GM18505 (cell line): ENCODE data around the gene GCLC.

Source experiments
- ATAC-seq: cut with Tn5 transposase; IDR thresholded peaks from one replicate; pipeline ENCODE4 v1.9.1; 2021; ENCODE audit not compliant: unreplicated experiment
- POLR2A ChIP-seq: IDR thresholded peaks from 4 replicates; pipeline ENCODE4 v1.6.1; 2011; ENCODE audit warnings: borderline replicate concordance; ENCODE audit not compliant: insufficient read depth, insufficient read length; ENCODE audit errors: extremely low read depth

The GCLC gene

GRCh38 chr6:53546281-53546680 lies 1.4 kb upstream of the GCLC start:
- no peak for TF ChIP-seq POLR2A
- ATAC-seq: no peak

DNA sequence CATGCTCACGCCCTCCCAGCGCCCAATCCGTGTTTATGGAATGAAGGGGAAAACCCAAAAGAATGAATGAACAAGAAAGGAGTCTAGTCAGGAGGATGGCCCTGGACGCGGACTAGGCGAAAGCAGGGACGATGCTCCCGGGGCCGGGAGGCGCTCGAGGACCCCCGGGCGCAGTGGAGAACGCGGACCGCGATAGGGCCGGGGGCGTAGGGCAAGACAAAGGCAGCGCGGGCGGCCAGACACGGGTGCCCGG lies 758 bp downstream of the GCLC start:
- no peak for ATAC-seq
- no peak for TF ChIP-seq POLR2A

DNA sequence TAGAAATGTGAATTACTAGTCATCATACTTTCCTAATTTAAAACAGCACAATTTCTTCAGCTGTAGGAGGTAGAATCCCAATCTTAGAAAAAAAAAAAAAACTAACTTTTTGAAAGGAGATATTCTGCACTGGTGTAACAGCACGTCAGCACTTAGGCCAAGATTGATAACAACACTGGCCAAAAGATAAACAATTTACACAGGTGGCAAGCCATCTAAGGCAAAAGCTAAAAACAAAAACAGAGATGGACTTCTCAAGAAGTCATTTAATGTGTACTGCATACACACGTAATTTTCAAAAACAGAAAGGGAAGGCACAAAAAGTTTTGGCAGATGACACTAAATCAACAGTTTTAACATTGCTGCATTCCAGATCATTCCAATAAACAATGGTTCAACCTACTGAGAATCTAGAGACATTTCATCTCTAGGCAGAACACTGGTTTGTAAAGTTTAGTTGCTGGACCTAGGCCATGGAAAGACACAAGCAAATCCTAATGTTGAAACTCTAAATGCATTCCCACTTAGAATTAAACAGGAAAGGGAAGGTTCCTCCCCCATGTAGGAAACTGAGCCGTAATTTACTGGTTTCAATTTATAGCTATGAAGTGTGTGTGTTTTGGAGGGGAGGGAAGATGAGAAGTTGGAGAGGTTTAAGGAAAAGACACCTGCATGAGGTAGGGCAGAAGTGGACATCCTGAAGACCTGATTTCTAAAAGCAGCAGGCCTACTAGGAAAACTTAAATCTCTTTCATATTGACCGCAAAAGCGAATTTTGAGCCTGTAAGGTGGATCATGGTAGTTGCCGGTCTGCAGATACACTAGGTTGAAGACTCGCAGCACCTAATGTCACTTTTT lies 1.3 kb downstream of the GCLC start:
- TF ChIP-seq POLR2A: no peak
- no peak for ATAC-seq

DNA sequence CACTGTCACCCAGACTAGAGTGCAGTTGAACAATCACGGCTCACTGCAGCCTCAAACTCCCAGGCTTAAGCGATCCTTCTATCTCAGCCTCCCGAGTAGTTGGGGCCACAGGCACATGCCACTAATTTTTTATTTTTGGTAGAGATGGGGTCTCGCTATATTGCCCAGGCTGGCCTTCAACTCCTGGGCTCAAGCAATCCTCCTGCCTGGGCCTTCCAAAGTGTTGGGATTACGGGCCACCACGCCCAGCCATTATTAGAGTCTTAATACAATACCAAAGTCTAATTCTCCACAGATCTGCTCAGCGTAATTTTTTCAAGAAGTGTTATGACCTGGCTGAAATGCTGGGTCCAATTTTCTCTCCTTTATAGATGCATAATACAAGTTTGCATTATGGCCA lies 3.0 kb downstream of the GCLC start:
- no peak for ATAC-seq
- TF ChIP-seq POLR2A: no peak

DNA sequence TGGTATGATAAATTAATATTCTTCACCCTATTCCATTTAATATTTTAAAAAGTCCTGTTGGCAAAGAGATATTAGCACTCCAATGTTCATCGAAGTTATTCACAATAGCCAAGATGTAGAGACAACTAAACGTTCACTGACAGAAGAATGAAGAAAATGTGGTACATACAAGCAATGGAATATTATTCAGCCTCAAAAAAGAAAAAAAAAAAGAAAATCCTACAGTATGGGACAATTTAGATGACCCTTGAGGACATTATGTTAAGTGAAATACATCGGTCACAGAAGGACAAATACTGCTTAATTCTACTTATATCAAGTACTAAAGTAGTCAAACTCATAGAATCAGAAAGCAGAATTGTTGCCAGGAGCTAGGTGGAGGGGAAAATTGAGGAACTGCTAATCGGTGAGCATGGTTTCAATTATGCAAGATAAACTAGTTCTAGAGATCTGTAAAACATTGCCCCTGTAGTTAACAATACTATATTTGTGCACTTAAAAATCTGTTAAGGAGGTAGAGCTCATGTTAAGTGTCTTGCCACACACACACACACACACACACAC lies 4.7 kb downstream of the GCLC start:
- ATAC-seq: no peak
- no peak for TF ChIP-seq POLR2A

DNA sequence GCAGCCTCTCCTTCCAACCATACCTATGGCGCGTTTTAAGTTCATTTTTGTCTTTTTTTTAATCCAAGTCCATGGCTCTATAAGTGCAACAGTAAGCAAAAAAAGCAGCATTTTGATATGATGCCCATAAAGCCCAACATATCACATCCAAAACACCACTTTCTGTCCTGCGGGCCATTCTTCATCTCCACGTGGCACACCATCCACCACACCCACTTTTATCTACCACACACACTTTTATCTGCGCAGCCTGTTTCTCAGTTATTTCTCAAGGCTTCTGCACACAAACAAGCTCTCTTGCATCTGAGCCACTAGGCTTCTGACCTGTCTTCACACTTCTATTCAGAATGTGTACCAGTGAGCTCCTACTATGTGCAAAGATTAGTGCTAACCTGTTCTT lies 5.3 kb downstream of the GCLC start:
- ATAC-seq: no peak
- no peak for TF ChIP-seq POLR2A

DNA sequence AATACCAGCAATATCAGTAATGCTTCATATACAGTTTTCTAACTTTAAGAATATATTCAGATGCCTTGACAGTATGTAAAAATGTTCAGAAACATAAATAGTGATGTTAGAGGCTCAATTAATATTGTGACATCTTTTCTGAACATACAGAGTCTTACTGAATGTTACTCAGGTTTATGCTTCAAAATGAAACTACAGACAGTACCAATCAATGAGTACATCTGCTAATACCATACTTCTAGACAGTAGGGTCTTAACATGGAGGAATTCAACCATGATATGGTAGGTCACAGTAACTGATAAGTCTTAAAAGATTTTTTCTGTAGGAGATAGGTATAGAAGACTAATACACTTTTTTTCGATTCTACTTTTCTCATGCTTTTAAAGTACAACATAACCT lies 8.3 kb downstream of the GCLC start:
- TF ChIP-seq POLR2A: no peak
- no peak for ATAC-seq

DNA sequence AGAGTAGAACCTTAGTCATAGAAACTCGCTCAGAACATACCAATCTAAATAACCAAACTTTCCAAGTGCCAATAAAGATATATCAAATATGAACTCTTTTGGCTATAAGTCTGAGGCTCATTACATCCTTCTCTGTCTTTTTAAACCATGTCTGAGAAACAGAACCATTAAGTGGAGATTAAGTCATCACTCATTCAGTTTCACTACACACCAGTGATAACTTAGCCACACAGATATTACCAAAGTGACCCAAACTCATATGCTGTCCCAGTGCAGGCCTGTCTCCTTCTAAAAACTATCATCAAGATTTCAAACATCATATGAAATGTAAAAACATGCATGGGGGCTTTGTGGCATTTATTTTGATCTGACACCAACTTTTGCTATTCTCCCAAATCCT lies 12.0 kb downstream of the GCLC start:
- ATAC-seq: no peak
- no peak for TF ChIP-seq POLR2A

- no peak for TF ChIP-seq POLR2A
- ATAC-seq: peak; percentile 52
Observed at GRCh38 chr6:53532061-53532797, 12.7 kb downstream of the GCLC start.

GRCh38 chr6:53530780-53531386 lies 14.0 kb downstream of the GCLC start:
- ATAC-seq: no peak
- no peak for TF ChIP-seq POLR2A

GRCh38 chr6:53530346-53530745 lies 14.6 kb downstream of the GCLC start:
- TF ChIP-seq POLR2A: no peak
- no peak for ATAC-seq

DNA sequence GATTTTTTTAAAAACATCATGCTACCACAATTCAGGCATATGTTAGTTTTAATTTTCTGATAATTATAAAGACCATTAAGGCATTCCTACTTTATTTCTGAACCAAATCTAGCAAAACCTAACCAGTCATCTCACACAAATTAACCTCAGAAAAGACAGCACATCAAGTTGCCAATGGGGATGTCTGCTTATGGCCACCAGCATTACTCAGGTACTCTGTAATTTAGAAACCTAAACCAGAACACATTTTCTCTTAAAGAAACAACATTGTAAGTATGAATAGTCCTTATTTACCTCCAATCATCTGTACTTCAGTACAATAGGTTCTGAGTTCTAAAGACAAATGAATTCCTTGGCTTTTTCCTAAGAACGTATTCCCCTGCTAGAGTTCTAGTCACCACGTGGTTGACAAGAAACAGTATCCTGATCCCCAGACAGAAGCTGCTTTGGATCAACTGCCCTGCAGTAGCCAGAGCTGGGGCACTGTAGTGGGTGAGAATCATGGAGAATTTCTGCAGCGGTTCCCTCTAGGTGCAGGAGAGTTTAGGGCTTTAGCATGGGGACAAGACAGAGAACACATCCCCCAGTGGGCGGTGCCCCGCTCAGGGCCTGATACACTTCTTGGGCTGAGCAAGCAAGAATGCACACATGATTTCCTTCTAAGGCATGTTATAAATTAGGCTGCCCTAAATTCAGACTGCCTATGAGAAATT lies 15.4 kb downstream of the GCLC start:
- ATAC-seq: no peak
- TF ChIP-seq POLR2A: no peak

- TF ChIP-seq POLR2A: no peak
- no peak for ATAC-seq
Observed at GRCh38 chr6:53528107-53528506, 16.8 kb downstream of the GCLC start.

GRCh38 chr6:53527249-53527765 lies 17.6 kb downstream of the GCLC start:
- no peak for ATAC-seq

DNA sequence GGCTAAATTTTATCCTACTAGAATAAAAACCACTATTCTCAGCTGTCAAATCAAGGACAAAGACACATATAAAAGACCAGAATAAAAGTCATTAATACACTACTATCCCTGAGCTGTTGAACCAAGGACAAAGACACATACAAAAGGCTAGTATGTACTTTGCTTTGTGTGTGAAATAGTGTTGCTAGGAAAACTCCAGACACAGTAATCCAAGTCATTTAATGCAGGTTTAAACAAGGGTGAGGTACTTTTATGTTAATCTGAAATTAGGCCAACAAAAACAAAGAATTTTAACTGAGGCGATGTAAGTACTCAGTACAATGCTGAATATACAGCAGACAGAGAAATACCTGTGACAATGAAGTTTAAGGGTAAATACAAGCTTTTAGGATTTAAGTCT lies 18.9 kb downstream of the GCLC start:
- ATAC-seq: no peak
- TF ChIP-seq POLR2A: no peak

More at GRCh38 chr6:53527249-53527765, 17.6 kb downstream of the GCLC start:
- TF ChIP-seq POLR2A: no peak
